ENCODE data around the gene B9D2.

The B9D2 gene

DNA sequence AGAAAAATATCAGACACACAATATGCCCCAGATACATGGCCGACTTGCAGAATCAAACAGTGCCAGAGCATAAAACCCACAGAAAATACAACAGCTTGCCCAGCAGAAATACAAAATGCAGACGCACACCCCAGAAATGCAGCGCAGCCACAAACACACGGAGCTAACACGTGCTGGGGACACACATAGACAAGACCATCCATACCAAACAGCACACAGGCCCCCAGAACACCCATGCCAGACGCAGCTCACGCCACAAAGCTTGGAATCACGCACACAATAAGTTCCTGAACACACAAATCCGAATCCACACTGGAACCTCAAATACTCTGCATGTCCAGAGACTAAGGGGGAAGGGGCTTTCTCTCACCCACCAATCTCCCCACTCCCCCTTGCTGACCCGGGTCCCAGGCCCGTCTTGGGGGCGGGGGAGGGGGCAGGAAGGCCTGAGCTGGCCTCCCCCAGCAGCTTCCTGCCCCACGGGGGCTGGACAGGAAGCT is 36.8 kb downstream of the B9D2 start:
- no peak for FAIRE-seq

DNA sequence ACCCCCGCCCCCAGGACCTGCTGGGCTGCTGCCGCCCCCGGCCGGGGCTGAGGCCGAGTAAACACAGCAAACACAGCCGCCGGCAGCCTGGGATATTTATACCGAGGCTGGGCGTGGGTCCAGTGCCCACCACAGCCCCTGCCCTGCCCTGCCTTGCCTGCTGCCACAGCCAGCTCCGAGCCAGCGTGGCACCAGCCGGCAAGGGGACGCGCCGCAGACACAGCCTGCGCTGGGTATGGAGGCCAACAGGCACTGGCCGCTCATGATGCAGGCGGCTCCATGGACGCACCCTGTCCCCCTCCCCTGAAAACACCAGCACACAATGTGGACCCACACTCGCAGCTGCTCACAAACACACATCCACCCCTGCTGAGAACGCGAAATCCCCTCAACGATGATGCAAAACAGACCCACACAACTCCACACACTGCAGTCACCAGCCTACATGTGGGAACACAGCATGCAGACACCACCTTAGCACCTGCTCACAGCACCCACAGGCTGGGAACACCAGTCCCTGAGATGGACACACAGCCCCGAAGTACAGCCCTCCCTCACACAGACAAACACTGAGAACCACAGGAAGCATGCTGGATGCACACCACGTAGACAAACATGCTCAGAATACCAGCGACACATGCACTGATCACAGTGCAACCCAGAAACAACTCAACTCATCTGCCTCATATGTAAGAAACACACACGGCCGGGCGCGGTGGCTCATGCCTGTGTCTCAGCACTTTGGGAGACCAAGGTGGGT is 37.8 kb downstream of the B9D2 start:
- FAIRE-seq, result no peak

DNA sequence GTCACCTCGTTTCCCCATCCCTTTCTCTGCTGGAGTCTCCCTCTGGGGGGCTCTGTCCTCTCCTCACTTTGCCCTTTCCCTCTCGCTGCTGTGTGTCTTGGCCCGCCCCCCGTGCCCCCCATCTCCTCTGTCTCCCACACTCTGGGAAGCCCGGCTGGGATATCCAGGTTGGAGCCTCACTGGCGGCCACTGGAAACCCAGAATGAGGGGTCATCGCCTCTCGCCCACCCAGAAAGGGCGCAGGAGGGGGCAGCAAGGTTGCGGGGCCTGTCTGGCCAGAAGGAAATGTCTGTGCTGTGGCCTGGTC is 38.4 kb downstream of the B9D2 start:
- FAIRE-seq, result no peak

DNA sequence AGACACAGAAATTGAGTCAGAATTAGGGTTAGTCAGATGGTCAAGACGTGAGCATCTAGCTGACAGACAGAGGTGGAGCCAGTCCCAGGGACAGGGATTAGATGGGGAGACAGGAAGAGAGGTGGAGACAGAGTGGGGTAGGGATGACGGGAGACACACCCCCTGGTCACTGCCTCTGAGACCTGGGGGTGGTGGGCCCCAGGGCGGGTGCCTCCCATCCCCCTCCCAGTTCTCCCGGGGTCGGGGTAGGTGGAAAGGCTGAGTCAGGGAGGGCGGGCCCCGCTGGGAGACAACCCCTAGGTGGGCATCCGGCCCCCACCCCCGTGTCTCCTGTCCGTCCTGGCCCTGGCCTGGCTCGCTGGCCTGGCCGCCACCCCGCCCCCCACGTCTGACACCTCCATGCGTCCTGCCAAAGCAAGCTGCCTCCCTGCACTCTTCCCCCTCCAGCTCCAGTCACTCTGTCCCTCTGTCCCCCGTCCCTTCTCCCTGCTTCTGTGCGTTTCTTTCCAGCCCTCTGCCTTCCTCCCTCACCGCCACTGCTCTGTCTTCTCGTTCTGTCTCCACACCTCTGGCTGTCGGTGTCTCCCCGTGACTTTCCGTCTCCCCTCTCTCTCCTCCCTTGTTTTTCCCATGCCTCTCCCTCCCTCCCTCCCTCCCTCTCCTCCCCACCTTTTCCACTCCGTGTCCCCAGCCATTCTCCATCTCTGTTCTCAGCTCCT is 38.9 kb downstream of the B9D2 start:
- no peak for FAIRE-seq

DNA sequence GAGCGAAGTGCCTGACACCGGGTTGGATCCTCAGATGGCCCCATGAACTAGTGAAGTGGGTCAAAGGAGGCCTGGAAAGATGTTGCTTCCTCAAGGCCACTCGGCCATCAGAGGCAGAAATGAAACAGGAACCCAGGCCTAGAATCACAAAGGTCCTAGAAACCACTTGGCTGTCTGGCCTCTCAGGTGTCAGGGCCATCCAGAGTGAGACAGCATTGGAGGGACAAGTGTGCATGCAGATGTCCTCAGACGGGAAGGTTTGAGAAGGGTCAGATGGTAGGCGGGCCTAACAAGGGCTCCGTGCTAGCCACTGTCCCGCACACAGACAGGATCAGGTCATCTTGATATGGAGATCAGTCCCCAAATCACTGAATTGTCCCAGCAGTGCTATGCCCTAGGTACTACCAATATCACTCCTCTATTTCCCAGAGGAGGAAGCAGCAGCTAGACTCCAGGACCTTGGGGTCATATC is 39.7 kb downstream of the B9D2 start:
- no peak for FAIRE-seq

DNA sequence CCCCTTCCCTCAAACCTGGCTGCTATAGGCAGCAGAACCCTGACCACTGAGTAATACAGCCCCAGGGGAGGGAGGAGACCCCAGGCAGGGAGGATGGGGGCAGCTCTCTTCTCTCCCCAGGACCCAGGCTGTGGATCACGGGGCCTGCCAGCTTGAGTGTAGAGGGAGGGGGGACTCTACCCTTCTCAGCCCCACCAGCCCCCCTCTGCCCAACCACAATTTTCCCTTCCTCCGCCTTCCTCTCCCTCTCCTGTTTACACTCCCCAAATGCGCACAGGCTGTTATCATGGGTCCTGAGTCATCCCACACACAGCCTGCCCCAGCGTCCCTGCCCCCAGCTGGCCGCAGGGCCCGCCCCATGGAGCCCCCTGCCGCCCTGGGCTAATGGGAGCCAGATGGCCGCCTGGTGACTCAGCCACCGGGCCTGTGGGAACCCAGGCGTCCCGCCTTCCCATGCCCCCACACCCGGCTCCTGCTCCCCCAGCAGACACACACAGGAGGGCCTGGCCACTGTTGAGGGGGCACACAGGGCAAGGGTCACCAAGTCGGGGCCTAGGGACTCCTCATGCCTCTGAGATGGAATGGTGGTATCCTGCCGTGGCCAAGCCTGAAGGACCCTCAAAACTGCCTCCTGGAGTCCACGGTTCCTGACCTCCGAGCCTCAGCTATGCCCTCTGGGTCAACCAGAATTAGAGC is 40.4 kb downstream of the B9D2 start:
- no peak for FAIRE-seq

DNA sequence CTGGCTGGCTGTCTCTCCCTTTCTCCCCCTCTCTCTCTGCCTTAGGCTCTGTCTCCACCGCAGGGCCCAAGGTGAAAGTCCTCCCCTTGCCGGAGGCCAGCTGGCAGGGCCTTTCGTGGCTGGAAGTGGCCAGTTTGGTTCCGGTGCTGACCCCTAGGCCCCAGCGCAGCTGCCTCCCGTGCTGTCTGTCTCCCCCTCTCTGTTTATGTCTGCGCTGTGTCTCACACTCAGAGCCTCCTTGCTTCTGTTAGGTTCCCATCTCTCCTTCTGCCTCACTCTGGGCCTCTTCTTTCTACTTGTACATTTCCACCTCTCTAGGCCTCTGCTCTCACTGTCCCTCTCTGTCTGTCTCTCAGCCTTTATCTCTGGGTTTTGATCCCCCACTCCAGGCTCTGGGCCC is 40.9 kb downstream of the B9D2 start:
- FAIRE-seq, result no peak

DNA sequence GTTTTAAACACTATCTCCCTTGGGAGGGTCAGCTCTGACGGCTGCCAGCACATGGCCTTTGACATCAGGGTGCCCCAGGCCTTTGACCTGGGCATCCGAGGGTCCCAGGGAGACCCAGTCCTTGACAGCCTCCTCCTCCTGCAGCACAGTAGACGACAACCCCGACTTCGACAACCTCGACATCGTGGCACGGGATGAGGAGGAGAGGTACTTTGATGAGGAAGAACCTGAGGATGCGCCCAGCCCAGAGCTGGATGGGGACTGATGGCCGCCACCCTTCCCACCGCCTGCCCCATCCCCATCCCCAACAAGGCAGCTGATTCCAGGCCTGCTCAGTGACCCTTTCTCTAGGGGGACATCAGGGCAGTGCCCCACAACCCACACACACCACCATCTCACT is 41.5 kb downstream of the B9D2 start:
- no peak for FAIRE-seq

DNA sequence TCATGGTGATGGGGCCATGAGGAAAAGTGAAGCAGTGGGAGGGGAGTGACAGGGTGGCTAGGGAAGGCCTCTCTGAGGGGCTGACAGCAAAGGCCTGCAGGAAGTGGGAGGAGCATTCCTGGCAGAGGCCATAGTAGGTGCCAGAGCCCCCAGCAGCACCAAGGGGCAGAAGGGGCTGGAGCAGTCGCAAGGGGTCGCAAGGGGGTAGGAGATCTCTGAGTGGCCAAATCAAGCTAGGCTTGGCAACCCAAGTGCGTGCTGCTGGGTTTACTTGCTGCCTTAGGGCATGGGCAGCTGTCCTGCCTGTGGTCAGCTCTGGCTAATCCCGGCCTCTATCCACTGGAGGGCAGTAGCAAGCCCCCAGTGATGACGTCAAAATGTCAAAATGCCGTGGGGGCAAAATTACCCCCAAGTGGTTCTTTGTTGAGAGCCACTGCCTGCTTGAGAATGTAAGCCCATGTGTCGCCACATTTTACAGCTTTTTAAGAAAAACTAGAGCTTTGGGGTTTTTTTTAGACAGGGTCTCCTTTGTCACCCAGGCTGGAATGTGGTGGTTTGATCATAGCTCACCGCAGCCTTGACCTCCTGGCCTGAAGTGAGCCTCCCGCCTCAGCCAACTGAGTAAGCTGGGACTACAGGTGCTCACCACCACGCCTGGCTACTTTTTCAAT is 42.2 kb downstream of the B9D2 start:
- FAIRE-seq, result no peak

DNA sequence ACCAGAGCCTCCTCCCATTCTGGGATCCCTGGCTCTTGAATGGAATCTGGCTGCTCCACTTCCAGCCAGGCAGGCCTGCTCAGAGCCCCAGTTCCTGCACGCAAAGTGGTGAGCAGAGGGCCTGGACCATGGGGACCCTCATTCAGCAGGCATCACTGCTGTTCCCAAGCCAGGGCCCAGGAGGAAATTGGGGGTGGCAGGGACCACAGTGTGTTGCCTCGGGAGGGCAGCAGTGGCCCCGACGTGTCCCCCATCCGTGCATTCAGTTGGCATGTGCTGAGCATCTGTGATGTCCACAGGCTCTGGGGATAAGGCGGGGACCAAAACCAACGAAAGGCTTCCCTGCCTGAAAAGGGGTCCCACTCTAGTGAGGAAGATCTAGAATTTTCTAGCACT is 42.7 kb downstream of the B9D2 start:
- no peak for FAIRE-seq

DNA sequence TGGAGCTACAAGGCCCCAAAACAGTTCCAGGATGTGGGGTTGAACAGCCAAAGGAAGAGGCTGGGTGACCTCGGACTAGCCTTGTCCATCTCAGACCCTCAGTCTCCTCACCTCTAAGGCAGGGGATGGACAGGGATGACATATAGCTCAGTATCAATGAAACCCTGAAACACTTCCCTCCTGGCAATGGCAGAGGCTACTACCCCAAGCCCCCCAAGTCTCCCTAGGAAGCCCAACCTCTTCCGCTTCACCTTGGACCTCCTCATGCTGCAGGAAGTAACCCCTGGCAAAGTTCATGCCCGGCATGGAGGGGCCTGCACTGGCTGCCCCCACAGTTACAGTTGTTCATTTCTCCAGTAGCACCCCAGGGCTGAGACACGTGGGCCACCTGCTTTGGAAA is 43.4 kb downstream of the B9D2 start:
- no peak for FAIRE-seq

DNA sequence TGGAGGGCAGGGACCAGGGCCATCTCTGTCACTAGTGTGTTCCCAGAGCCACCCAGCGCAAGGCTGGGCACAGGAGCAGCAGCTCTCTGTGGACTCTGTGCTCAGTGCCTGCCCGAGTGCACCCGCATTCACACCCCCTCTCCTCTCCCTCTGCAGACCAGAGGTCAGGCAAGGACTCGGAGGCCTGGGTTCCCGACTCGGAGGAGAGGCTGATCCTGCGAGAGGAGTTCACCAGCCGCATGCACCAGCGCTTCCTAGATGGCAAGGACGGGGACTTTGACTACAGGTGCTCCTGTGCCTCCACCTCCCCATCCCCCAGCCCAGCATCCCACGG is 43.8 kb downstream of the B9D2 start:
- no peak for FAIRE-seq

DNA sequence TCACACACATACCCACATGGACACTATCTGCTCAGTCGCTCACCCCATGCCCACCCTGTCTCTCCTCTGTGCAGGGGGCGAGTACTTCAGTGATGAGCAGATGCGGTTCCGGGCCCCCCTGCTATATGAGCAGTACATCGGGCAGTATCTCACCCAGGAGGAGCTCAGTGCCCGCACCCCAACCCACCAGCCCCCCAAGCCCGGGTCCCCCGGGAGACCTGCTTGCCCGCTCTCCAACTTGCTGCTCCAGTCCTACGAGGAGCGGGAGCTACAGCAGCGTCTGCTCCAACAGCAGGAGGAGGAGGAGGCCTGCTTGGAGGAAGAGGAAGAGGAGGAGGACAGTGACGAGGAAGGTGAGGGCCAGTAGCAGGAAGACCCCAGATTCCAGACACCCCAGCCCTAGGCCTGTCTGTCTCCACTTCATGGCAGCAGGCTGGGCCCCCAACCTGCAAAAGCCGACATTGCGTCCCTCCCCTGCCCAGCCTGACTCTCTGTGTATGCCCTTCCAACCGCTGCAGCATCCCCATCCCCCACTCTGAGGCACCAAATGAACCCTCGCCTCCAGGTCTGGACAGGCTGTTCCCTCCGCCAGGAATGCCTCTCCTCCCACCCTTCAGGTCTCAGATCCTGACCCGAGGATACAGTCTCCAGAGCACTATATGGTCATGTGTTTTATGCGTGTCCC is 44.3 kb downstream of the B9D2 start:
- no peak for FAIRE-seq

DNA sequence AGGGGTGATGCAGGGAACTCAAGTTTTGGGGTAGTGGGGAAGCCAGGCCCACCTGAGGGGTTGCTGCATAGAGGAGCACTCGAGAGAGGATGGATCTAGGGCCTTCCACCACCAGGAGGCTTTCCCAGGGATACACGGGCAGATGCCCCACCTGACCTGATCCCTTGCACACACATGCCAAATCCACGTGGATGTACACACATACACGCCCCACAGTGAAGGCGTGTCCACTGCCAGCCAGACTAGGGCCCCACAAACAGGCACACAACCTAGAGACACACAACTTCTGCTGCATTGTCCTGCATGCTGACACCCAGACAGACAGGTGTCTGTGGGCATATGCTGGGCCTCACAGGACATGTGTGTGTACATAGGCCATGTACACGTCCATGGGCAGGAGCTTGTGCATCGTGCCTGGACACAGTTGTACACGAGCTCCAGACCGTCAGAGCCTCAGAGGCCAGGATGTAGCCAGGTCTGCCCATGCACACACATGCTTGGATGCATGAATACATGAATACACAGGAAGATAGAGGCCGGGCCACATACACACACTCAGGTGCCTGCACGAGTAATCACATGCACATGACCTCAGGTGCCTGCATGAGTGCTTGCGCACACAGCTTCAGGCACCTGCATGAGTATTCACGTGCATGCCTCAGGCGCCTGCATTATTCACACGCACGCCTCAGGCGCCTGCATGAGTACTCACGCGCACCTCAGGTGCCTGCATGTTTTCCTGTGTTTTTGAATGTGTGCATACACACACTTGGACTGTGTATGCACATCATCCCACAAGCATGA is 45.1 kb downstream of the B9D2 start:
- FAIRE-seq, result no peak

DNA sequence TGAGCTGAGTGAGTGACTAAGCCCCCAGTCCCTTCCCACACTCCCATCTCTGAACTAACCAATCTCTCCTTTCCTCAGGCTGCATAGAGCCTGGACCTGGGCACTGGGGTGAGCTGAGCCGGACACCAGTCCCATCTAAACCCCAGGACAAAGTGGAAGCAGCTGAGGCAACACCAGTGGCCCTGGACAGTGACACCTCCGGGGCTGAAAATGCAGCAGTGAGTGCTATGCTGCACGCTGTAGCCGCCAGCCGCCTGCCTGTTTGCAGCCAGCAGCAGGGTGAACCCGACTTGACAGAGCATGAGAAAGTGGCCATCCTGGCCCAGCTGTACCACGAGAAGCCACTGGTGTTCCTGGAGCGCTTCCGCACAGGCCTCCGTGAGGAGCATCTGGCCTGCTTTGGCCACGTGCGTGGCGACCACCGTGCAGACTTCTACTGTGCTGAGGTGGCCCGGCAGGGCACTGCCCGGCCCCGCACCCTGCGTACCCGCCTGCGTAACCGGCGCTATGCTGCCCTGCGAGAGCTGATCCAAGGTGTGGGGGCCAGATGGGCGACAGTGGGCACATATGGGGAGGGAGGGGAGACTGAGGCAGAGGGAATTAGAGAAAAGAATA is 47.5 kb downstream of the B9D2 start:
- FAIRE-seq, result no peak

DNA sequence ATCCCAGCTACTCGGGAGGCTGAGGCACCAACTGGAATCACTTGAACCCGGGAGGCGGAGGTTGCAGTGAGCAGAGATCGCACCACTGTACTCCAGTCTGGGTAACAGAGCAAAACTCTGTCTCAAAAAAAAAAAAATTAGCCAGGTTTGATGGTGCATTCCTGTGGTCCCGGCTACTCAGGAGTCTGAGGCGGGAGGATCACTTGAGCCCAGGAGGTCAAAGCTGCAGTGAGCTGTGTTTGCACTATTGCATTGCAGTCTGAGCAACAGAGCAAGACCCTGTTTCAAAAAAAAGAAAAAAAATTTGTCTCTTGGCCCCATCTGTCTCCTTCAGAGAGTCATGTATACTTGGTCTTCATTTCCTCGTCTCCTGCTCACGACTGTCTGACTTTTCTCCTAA is 52.3 kb downstream of the B9D2 start:
- no peak for FAIRE-seq

DNA sequence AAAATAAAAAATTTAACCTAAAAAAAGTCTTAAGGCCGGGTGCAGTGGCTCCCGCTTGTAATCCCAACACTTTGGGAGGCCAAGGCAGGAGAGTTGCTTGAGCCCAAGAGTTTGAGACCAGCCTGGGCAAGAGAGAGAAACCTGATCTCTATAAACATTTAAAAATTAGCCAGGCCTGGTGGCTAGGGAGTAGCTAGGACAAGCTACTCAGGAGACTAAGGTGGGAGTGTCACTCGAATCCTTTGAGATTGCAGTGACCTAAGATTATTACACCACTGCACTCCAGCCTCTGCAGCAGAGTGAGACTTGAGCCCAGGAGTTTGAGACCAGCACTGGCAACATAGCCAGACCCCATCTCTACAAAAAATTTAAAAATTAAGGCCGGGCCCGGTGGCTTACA is 52.9 kb downstream of the B9D2 start:
- FAIRE-seq, result no peak

DNA sequence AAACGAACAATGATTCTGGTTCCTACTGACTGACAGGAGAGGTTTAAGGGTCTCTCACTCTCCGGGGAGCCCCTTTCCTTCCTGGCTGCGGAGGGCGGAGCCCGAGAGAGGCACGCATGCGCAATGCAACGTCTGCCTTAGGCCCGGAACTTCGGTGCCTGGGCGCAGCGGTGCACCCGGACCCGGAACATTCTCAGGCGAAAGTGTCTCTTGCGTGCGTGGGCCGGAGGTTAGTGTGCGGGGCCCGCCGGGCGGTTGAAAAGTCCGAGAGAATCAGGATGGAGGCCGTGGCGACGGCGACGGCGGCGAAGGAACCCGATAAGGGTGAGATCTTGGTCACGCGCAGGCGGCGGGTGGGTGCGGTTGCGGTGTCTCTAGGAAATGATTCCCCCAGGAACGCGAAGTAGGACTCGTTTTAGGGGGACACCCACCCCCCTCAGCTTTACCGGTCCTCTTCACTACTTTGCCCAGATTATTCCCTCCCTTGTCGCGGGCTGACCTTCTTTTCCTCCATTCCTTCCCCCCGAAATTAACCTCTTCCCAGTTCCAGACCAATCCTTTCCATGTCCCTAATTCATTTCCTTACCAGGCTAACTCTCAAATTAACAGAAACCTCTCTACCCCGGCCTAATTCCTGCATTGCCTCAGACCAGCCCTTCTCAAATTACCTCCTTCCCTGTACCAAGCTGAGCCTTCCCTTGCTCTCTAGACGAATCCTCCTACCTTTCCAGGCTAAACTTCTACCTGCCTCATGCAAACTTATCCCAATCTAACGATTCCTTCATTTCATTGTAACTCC is 53.7 kb downstream of the B9D2 start, which contains the start of gene CCDC97:
Gene CCDC97, plus strand, starts transcription at position 140 of the 799 bp plus-strand sequence. Its CDS starts 139 bp downstream, at position 279.
- FAIRE-seq, result no peak

DNA sequence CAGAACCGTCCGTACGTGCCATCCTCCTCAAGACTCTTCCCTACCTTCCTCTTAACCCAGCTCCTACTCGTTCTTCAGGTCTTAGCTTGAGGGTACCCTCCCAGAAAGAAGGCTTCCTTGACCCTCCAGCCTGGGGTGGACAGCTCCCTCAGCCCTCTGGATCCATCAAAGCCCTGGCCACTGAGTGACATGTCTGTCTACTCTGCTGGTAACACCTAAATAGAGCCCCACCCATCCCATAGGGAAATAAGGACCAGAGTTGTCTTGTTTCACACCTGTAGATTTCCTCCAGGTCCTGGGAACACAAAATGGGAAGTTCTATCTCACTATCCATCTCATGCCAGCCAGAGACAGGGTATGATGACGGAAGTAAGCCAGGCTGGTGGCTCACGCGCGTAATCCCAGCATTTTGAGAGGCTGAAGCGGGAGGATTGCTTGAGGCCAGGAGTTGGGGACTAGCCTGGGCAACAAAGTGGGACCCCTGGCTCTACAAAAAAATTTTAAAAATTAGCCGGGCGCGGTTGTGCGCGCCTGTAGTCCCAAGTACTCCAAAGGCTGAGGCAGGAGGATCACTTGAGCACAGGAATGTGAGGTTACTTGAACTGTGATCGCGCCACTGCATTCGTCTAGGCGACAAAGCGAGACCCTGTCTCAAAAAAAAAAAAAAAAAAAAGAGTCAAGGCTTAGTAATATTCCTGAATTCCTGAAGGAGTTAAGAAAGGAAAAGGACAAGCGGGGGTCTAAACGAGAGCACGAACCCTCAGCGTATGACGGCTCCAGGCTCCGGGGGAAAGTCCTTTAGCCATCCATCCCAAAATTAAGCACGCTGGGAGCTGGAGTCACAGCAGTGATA is 54.5 kb downstream of the B9D2 start:
- no peak for FAIRE-seq

Data from endometrium (tissue), 2 donors.